ENCODE results near the gene GTF2H3.

- TF ChIP-seq, protein P1, sequence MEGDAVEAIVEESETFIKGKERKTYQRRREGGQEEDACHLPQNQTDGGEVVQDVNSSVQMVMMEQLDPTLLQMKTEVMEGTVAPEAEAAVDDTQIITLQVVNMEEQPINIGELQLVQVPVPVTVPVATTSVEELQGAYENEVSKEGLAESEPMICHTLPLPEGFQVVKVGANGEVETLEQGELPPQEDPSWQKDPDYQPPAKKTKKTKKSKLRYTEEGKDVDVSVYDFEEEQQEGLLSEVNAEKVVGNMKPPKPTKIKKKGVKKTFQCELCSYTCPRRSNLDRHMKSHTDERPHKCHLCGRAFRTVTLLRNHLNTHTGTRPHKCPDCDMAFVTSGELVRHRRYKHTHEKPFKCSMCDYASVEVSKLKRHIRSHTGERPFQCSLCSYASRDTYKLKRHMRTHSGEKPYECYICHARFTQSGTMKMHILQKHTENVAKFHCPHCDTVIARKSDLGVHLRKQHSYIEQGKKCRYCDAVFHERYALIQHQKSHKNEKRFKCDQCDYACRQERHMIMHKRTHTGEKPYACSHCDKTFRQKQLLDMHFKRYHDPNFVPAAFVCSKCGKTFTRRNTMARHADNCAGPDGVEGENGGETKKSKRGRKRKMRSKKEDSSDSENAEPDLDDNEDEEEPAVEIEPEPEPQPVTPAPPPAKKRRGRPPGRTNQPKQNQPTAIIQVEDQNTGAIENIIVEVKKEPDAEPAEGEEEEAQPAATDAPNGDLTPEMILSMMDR (IDR thresholded peaks at IDR 0.05; ENCODE audit: poor library complexity), result no peak
- TF ChIP-seq EZH2phosphoT487 (IDR thresholded peaks at IDR 0.05; ENCODE audit: low read depth, severe bottlenecking, unreplicated experiment) (no peak), EZH2 (IDR thresholded peaks at IDR 0.05; ENCODE audit: borderline replicate concordance) (no peak)
Observed at GRCh38 chr12:123602651-123603195, 30.9 kb upstream of the GTF2H3 start.
